NCI-H524 (cell line): Measurements from ENCODE around the gene CABP4.

Experiments
- DNase-seq, 2 experiments: peaks; one replicate each; lab custom pipeline; 2025; lab: John Stamatoyannopoulos, UW

The CABP4 gene

GRCh38 chr11:67496113-67496512 is 41.0 kb downstream of the CABP4 start:
- no peak for DNase-seq

DNA sequence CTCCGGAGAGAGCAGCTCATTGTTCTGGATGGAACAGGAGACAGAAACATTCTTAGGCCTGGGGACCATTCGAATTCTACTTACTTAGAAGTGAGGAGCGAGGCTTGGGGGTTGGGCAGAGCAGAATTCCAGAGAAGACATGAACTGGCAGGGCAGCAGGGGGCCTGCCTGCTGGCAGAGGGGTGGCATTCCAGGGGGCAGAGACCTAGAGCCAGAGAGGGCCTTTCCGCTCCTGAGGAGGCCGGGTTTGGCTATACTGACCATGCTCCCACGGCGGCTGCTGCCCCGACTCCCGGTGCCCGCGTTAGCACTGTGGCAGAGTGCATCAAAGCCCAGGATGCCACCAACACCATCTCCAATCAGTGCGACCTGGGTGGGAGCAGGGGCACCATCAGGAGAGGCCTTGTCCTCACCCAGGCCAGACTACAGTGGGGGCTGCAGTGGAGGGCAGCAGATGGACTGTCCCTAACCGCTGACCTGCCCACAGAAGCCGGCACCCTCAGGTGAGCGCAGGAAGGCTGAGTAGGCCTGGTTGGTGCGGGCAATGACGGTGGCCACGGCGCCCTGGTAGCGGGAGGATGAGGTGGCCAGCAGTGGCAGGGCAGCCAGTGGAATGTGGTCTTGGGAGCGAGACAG is 42.6 kb downstream of the CABP4 start:
- no peak for DNase-seq

DNA sequence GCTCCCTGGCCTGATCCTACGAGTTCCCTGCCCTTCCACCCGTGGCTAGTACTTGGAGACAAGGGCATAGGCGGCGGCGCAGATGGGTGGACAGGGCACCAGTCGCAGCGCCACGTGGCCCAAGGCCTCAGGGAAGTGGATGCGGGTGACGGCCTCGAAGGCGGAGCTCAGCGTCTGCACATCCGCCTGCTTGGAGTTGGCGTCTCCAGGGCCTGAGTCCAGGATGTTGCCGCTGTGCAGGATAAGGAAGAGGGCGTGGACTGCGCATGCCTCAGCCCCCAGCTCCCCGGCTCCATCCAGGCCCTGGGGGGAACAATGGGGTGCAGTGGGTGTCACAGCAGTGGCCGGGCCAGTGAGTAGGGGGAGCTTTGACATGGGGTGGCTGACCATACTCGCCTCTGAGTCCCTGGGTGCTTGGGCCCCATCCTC is 43.4 kb downstream of the CABP4 start:
- DNase-seq: no peak

DNA sequence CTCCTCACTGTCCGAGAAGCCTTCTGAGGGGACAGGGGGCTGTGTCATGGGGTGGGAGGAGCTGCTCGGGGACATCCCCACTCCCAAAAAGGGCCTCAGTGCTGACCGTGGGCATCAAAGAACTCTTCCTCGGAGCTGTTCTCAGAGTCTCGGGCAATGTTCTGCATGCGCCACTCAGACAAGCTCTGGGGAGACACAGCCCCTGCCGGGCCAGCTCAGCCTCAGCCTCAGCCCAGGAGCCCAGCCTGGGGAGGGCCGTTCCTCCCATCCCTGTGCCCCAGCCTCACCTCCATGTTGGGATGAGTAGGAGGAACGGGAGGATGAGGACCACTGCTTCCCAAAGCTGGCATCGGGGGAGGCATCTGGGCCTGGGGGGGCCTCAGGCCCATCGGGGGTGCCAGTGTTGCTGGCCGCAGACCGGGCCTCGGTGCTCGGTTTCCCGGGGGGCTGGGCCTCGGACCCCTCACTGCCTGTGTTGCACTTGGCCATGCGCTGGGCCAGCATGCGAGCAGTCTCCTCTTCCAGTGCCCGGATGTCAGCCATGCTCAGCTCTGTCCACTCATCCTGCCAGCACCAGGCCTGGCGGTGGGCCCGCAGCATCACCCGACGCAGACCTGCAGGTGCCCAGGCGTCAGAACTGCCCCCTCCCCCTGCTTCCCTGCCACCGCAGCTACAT is 44.8 kb downstream of the CABP4 start:
- no peak for DNase-seq

GRCh38 chr11:67500484-67500821 is 45.3 kb downstream of the CABP4 start:
- DNase-seq: no peak

GRCh38 chr11:67500831-67501715 is 45.9 kb downstream of the CABP4 start:
- no peak for DNase-seq

DNA sequence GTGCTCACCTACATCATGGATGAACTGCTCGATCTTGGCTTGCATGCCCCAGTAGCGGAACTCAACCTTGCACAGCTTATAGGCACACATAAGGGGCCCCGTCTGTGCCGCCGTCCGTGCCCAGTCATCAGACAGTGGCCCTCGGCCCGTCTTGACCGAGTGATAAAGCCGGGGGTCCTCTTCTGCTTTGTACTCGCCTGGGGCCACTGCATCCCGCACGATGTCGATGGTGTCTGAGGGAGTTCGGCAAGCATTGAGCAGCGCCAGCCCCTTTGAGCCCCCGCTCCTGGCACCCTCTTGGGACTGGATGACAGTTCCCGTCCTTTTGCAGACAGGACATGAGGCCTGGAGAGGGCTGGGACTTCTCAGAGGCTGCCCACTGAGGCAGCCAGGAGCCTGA is 46.7 kb downstream of the CABP4 start:
- no peak for DNase-seq

DNA sequence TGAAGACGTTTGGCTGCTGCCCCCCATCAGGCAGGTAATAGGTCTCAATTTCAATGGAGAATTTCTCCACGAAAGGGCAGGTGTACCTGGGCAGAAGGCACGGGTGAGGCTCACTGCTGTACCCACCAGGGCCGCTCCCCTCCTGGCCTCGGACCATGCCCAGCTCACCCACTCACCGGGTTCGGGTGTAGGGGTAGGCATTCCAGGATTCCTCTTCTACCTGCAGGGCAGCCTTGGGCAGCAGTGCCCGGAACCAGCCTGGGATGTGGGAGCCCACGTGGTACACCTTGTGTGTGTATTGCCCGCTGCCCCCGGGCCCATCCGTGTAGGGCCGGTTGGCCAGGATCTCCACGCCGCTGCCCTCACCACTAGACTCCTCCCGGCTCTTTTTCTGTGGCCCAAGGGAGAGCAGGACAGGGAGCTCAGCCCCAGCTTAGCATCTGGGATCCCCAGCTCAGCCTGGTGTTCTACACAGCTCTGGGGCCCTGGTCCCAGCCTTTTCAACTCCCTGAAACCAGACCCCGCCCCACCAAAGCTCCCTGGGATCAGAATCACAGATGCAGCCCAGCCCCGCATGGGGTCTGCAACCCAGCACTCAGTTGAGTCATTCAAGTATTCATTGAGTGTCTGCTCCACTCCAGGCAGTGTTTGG is 47.3 kb downstream of the CABP4 start:
- no peak for DNase-seq

DNA sequence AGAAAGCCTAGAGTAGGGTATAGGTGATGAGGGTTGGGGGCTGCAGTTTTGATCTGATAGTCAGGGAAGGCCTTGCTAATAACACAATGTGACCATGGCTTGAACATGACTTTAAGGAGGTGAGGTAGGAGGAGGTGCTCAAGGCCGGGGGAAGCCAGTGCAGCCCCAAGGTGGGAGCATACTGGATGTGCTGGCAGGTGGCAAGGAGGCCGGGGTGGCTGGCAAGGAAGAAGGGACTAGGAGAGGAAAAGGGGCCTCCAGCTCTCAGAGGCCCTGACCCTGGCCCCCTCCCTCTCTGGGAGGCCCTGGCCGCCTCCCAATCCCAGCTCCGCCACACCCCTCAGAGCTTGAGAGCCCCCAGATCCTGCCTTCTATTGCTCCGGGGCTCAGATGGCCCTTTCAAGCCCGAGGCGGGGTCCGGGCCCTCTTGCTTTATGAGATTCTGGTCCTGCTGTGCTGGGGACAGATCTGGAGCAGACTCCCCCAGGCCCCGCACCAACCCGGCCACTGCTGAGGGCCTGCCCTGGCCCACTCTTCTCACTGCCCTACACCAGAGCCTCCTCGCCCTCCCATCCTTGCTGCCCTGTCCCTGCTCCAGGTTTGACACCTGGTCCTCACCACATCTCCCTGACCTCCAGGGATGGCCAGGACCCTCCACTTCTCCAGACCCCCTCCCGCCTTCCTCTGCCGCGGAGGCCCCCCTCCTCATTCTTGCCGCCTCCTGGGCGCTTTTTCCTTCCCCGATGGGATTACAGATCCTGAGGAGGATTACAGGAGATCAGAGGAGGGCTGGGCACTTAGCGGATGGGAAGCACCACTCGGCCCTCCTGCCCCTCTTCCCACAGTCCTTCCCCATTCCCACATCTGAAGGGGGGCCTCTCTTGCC is 48.2 kb downstream of the CABP4 start:
- peak; percentile 53 to 57 for DNase-seq

DNA sequence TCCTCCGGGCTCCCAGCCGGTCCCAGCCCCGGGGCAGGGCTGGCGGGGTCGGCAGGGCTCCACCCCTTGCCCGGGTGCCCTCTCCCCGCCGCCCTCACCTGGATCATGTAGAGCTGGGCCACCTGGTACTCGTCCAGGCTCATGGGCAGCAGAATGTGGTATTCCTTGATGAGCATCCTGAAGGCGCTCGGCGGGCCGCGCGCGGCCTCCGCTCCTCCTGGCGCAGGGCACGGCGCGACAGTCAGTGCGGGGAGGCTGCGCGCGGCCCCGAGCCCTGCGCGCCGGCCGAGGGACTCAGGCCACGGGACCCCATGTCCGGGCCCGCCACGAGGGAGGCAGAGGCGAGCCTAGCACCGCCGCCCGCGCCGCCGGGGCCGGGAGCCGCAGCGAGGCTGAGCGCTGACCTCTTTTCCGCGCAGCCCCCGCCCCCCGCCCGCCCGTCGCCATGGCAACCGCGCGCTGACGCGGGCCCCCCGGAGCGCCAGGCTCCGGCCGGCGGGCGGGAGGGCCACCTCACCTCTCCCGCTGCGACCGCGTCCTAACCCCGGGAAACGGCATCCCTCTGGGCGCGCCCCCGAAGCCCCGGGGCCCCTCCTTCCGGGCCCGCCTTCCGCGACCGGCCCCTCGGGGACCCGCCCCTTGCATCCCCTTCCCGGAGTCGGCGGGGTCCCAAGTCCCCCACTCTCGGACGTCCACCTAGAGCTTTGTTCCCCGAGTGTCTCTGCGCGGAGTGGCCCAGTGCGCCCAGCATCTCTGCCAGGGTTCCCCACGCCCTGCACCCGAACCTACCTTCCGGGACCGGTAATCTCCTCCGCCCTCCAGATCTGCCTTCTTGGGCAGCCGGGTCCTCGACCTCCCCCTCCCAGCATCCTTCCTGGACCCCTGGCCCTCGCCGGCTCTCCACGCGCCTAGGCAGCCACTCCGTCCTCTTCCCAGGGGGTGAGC is 49.1 kb downstream of the CABP4 start:
- no peak for DNase-seq

- DNase-seq: no peak
These were observed 49.9 kb downstream of the CABP4 start, which contains the start of gene PITPNM1 for GRCh38 chr11:67504950-67505581. PITPNM1 (minus strand) TSS chr11:67505363; CDS start chr11:67504180, 1,183 bp downstream.

GRCh38 chr11:67505605-67506396 is 50.6 kb downstream of the CABP4 start:
- DNase-seq: peak; percentile 45 to 79

DNA sequence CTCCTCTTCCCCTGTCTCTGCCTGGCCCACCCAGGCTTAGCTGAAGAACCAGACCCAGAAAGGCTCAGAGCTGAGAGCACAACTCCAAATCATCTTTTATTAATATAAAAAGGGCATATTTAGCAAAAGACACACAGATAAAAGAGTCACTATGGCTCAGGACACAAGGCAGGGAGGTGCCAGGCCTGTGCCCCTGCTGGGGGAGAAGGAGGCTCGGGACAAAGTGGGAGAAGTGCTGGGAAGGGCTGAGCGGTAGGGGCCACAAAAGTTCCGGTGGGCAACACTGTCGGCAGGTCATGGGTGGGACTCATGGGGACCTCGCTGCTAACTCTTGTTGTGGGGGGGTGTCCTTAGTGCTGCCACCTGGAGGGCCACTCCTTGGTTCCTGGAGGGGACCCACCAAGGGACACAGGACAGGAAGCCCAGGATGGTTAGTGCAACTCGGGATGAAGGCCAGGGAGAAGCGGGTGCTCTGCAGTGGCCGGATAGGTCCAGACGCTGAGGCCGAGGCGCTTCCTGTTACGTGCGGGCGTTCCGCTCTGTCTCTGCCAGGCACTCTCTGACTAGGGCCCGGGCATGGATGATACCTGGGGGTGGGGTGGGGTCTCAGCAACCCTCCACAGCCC is 51.4 kb downstream of the CABP4 start:
- DNase-seq: no peak

- no peak for DNase-seq
These were observed 52.2 kb downstream of the CABP4 start for GRCh38 chr11:67507242-67507863.

- peak; percentile 96 to 99 for DNase-seq
These were observed 52.8 kb downstream of the CABP4 start, which contains the start of gene CDK2AP2 for GRCh38 chr11:67507864-67508485. CDK2AP2 (minus strand) TSS chr11:67508162; CDS start chr11:67508082, 80 bp downstream.

DNA sequence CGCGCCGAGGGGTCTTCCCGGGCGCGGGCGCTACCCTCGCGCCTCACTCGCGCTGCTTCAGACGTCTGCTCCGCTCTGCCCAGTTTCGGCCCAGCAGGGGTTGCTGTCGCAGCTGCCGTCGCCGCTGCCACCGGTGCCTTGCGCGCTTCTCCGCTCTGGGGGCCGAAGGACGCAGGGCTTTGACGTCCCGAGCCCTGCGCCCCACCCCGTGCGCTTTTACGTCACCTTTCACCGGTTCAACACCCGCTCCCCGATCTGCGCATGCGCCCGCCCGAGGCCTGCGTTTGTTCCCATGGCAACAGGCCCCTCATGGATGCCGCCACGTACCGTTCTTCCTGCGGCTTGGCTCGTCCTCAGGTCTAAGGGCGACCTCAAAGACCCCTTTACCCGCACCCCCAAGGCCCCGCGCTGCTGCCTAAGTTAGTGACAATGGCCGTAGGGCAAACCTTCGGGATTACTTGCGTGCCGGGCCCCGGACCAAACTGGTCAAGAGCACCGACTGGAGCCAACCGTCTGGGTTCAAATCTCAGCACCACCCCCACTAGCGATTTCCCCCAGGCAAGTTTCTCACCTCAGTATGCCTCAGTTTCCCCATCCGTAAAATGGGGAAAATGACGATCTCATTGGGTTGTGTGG is 53.5 kb downstream of the CABP4 start:
- peak; percentile 91 to 96 for DNase-seq

DNA sequence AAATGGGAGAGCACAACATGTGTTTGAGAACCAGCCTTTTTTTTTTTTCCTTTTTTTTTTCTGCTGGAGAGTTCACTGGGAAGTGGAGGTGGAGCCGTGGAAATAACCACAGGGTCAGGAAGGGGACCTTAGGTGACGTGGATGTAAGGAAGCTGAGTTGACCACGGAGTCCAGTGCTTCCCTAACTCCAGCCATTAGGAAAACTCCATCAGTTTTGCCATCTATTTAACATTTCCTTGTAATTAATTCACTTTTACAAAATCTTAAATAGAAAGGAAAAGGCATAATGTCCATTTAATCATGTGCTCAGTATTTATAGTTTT is 54.8 kb downstream of the CABP4 start:
- no peak for DNase-seq
